ENCODE measurements around the gene SEMA6B. TPM values are rescaled to one million over a fixed set of nuclear protein-coding genes. Genes with fewer than 3 reads are reported as not detected.

The SEMA6B gene
- polyA plus RNA-seq, 1 of the 3 experiments (the other 2 are of a cell fraction): 3.7 TPM

DNA sequence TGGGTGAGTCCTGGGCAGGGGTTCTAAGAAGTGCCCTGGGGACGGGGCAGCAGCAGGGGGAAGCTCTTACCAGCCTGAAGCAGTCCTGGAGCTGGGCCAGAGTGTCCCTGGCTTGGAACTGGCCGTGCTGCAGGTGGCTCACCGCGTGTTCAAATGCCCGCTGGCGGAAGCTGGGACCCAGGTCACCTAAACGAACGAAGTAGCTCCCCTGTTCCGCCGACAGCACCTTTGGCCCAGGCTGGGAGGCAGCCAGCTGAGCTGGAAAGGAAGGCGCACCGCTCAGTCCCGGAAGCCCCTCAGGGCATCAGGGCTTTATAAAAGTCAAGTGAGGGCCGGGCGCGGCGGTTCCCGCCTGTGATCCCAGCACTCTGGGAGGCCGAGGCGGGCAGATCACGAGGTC, 50.8 kb downstream of the SEMA6B start:
- ChIA-PET POLR2A (interaction anchor here (0.8 kb wide), 1 partner anchor 9 kb away, joined by 3 read pairs; the partner anchor contains the start of gene PLIN4), CTCF (interaction anchor here (1.1 to 3.2 kb wide), 3 partner anchors 13 to 16 kb away, joined by 3 to 20 read pairs (median 17); no protein-coding TSS in a partner anchor)
- 68% methylated on average over 20 of the region's 21 CpGs for WGBS (ENCODE audit: low lambda C conversion rate)

DNA sequence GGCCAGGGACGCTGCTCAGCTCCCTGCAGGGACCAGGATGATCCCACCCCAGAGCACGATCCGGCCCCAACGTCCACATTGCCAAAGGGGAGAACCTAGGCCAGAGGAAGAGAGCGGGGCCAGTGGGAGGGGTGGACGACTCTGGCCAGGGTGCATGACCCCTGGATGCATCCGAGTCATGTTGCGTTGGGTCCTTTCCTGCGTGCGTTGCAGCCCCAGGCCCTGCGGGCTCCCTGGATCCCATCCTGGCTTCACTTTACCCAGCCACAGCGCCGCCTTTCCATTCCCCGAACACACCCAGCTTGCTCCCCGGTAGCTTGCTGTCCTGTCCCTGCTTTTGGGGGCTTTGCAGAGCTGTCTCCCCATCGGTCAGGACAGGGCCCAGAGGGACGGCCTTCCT, 51.7 kb downstream of the SEMA6B start:
- DNase-seq: no peak
- POLR2A ChIA-PET: interaction anchor here (0.8 kb wide), 1 partner anchor 10 kb away, joined by 3 read pairs; the partner anchor contains the start of gene PLIN4
- Histone ChIP-seq H3K9me3 (no peaks in the 10 kb centered on the region), H3F3A (replicated peaks; ENCODE audit: insufficient read depth) (no peaks in the 10 kb centered on the region), H3K9ac (no peak overlapping the region), H3K36me3 (replicated peaks in 1 of 2; ENCODE audit: control insufficient read depth in 1 of 2, insufficient read depth in 2 of 2, low read length in 1 of 2) (peaks cover 0 to 14% of the 10 kb centered on the region in 2 experiments), H3K4me1 (ENCODE audit: control insufficient read depth in 1 of 2, insufficient read depth in 2 of 2, low read depth in 1 of 2, low read length in 1 of 2) (0 out of 4 replicates have a peak, but pooled peaks cover 0 to 7% of the 10 kb centered on the region in 2 experiments), H3K27ac (ENCODE audit: low read depth in 2 of 2, low read length in 1 of 2) (no peak overlapping the region), H3K79me2 (ENCODE audit: insufficient read depth) (no peaks in the 10 kb centered on the region), H4K20me1 (ENCODE audit: insufficient read depth) (no peaks in the 10 kb centered on the region), H2AFZ (ENCODE audit: low read depth) (no peak overlapping the region), H3K9me2 (no peaks in the 10 kb centered on the region), H3K4me3 (ENCODE audit: low read depth in 2 of 2, low read length in 1 of 2) (no peak overlapping the region), H3K27me3 (ENCODE audit: insufficient read depth) (no peaks in the 10 kb centered on the region), H3K4me2 (no peak overlapping the region)
- TF ChIP-seq USF1 (IDR thresholded peaks at IDR 0.05; ENCODE audit: borderline replicate concordance, low read depth) (no peak), FOXM1 (IDR thresholded peaks at IDR 0.05; ENCODE audit: low read depth) (no peak), GABPA (IDR thresholded peaks at IDR 0.05; ENCODE audit: low read depth) (no peak), ZBTB33 (IDR thresholded peaks at IDR 0.05; ENCODE audit: borderline replicate concordance, low read depth) (no peak), YY1 (IDR thresholded peaks at IDR 0.05; ENCODE audit: low read depth) (no peak), TEAD4 (IDR thresholded peaks at IDR 0.05; ENCODE audit: borderline replicate concordance, insufficient read depth) (no peak), MXI1 (IDR thresholded peaks at IDR 0.05; ENCODE audit: low read depth, low read length) (no peak), USF2 (IDR thresholded peaks at IDR 0.05; ENCODE audit: borderline replicate concordance, low read depth, low read length) (no peak), FOXJ3 (CRISPR knock-in tag; IDR thresholded peaks at IDR 0.05) (no peak)
- CTCF ChIA-PET: interaction anchor here (1.6 to 3.2 kb wide), 3 partner anchors 15 to 17 kb away, joined by 5 to 20 read pairs (median 17); no protein-coding TSS in a partner anchor
- WGBS (ENCODE audit: low lambda C conversion rate): 95% methylated on average over 16 of the region's 17 CpGs

More for the DNA sequence above, 50.8 kb downstream of the SEMA6B start:
- Histone ChIP-seq H3K27ac (ENCODE audit: low read depth in 2 of 2, low read length in 1 of 2) (no peak overlapping the region), H3K36me3 (replicated peaks in 1 of 2; ENCODE audit: control insufficient read depth in 1 of 2, insufficient read depth in 2 of 2, low read length in 1 of 2) (peaks cover 0 to 7% of the 10 kb centered on the region in 2 experiments), H3K4me3 (ENCODE audit: low read depth in 2 of 2, low read length in 1 of 2) (no peak overlapping the region), H3K9ac (no peak overlapping the region), H3K9me3 (no peaks in the 10 kb centered on the region), H3K79me2 (ENCODE audit: insufficient read depth) (no peaks in the 10 kb centered on the region), H3K4me2 (no peak overlapping the region), H3K27me3 (ENCODE audit: insufficient read depth) (no peaks in the 10 kb centered on the region), H3F3A (replicated peaks; ENCODE audit: insufficient read depth) (no peaks in the 10 kb centered on the region), H3K4me1 (ENCODE audit: control insufficient read depth in 1 of 2, insufficient read depth in 2 of 2, low read depth in 1 of 2, low read length in 1 of 2) (0 out of 4 replicates have a peak, but pooled peaks cover 0 to 7% of the 10 kb centered on the region in 2 experiments), H4K20me1 (ENCODE audit: insufficient read depth) (no peaks in the 10 kb centered on the region), H3K9me2 (no peaks in the 10 kb centered on the region), H2AFZ (ENCODE audit: low read depth) (no peak overlapping the region)
- DNase-seq: no peak
- TF ChIP-seq FOXM1 (IDR thresholded peaks at IDR 0.05; ENCODE audit: low read depth): no peak
- no peak for TF ChIP-seq GABPA (IDR thresholded peaks at IDR 0.05; ENCODE audit: low read depth)
- no peak for TF ChIP-seq YY1 (IDR thresholded peaks at IDR 0.05; ENCODE audit: low read depth)
- TF ChIP-seq MEF2A (IDR thresholded peaks at IDR 0.05; ENCODE audit: borderline replicate concordance, low read depth): no peak
- TF ChIP-seq, protein P1, sequence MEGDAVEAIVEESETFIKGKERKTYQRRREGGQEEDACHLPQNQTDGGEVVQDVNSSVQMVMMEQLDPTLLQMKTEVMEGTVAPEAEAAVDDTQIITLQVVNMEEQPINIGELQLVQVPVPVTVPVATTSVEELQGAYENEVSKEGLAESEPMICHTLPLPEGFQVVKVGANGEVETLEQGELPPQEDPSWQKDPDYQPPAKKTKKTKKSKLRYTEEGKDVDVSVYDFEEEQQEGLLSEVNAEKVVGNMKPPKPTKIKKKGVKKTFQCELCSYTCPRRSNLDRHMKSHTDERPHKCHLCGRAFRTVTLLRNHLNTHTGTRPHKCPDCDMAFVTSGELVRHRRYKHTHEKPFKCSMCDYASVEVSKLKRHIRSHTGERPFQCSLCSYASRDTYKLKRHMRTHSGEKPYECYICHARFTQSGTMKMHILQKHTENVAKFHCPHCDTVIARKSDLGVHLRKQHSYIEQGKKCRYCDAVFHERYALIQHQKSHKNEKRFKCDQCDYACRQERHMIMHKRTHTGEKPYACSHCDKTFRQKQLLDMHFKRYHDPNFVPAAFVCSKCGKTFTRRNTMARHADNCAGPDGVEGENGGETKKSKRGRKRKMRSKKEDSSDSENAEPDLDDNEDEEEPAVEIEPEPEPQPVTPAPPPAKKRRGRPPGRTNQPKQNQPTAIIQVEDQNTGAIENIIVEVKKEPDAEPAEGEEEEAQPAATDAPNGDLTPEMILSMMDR (IDR thresholded peaks at IDR 0.05): no peak
- TF ChIP-seq SMC3 (IDR thresholded peaks at IDR 0.05; ENCODE audit: low read depth, low read length): no peak
- TF ChIP-seq CHD2 (IDR thresholded peaks at IDR 0.05; ENCODE audit: low read length, partially characterized antibody): no peak
